Left ventricle myocardium superior (tissue), 1 donor: ENCODE measurements around the gene TNFSF4. TPM values are rescaled to one million over a fixed set of nuclear protein-coding genes. Genes with fewer than 3 reads are reported as not detected.
"Not testable (repeated sequence)": the region's sequence is repeated elsewhere in the genome, so short reads cannot be mapped to it uniquely, and the experiment has no call there.

Experiments
- ATAC-seq: fragments of 200-7000 bp; cut with Tn5 transposase; one replicate; pipeline ENCODE4 v1.9.1; 2020; ENCODE audit warnings: mild to moderate bottlenecking, moderate library complexity
- DNase-seq: peaks from one replicate; pipeline ENCODE4 v3.0.0-alpha.2; 2020
- intact Hi-C: fragments of 100-400 bp; cut with micrococcal nuclease; formaldehyde crosslinking; loops from one replicate; pipeline ENCODE4 v1.11.0; 2022
- long read RNA-seq: library from polyadenylated mRNA; unstranded; transcript quantifications from one replicate; pipeline ENCODE4 v2.0.0, GENCODE V29; 2021
- total RNA-seq: library from RNA; stranded (reverse); fragmentation: NEBNext Ultra II Directional; extraction: Animal tissue kit (Norgen Biotek cat#: 25700); gene quantifications from one replicate; pipeline ENCODE4 v1.2.1, GENCODE V29; 2021
- donor health status: DM: no; HTN: yes; CAD: no; lungs with severe emphysema.

Gene TNFSF4
- total RNA-seq, result 0.40 TPM
- long read RNA-seq, partial matches to known transcripts, result 0 of 1 reads
- long read RNA-seq, other reads (novel, unspliced or antisense), result 1 of 1 reads

DNA sequence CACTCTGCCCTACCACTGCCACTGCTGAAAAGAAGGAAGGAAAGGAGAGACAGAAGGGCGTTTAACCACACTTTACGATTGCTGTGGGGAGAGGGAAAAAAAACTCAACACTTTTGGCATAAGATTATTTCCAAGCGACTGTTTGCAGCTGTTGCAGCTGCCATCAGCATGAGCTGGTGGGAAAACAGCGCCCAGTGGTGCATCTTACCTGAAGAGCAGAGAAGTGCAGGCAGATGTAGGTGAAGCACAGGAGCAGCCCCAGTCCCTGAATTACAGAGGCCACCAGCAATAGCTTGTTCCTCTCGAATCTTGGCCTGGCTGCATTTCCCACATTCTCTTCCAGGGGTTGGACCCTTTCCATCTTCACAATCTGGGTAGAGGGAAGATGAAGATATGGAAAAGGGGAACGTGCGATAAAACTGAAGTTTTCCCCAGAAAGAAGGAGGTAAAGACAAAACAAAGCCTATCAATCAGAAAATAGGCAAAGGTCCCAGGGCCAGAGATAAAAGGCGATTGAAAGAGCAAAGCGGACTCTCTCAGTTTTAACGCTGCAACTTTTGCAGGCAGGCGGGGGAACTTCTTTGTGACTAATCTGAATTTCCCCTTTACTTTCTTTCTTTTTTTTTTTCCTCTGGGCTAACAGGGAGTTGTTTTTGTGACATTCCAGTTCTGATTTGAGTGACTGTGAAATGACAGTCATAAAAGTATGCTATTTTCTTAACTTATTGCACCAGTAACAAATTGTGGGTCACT lies at the start of gene TNFSF4:
Gene TNFSF4 (minus strand): TSS at position 516 of the 753 bp plus-strand sequence. CDS start 155 bp downstream, at position 361.
- intact Hi-C loops, result no loop called here
- DNase-seq, result no peak
- ATAC-seq, result peak; percentile 54

- DNase-seq (no peak), ATAC-seq (no peak)
- intact Hi-C loops, result loop anchor here (10.0 kb wide), 1 partner anchor 569 kb away; the partner anchor contains the start of genes CENPL and DARS2
These were observed 48.2 kb upstream of the TNFSF4 start for GRCh38 chr1:173255214-173255813.

- DNase-seq, result no peak
- intact Hi-C loops, result loop anchor here (10.0 kb wide), 1 partner anchor 572 kb away; the partner anchor contains the start of genes CENPL and DARS2
- no peak for ATAC-seq
These were observed 45.9 kb upstream of the TNFSF4 start for GRCh38 chr1:173253046-173253445.

- ATAC-seq (peak; percentile 77), DNase-seq (peak; percentile 25)
- intact Hi-C loops, result no loop called here
These were observed 42.2 kb upstream of the TNFSF4 start for GRCh38 chr1:173249349-173249748.

GRCh38 chr1:173248247-173248940 lies 41.3 kb upstream of the TNFSF4 start:
- intact Hi-C loops, result no loop called here
- DNase-seq, result no peak
- no peak for ATAC-seq

DNA sequence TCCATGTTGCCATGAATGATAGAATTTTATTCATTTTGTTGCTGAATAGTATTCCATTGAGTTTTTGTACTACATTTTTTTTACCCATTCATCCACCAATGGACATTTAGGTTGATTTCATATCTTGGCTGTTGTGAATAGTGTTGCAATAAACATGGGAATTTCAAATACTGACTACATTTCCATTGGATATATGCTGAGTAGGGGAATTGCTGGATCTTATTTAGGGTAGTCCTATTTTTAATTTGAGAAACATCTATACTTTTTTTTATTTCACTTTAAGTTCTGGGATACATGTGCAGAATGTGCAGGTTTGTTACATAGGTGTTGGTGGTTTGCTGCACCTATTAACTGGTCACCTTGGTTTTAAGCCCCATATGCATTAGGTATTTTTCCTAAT lies 38.8 kb upstream of the TNFSF4 start:
- DNase-seq (no peak), ATAC-seq (no peak)
- intact Hi-C loops, result no loop called here

DNA sequence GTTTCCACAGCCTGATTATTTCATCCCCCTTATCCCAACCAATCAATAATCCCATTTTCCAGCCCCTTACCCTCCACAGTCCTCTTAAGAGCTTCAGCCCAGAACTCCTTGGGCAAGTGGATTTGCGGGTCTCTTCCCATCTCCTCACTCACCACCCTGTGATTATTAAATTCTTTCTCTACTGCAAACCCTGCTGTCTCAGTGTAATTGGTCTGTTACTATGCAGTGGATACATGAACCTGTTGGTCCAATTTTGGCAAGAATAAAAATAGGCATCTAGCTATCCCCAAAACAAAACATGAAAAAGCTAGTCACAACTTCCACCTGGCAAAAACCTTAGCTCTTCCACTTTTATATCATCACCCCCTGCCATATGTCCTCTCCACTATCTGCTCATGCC lies 36.2 kb upstream of the TNFSF4 start:
- intact Hi-C loops, result no loop called here
- DNase-seq (no peak), ATAC-seq (no peak)

- DNase-seq (no peak), ATAC-seq (no peak)
- intact Hi-C loops, result no loop called here
These were observed 34.6 kb upstream of the TNFSF4 start for GRCh38 chr1:173241528-173242347.

GRCh38 chr1:173240609-173241008 lies 33.5 kb upstream of the TNFSF4 start:
- no peak for DNase-seq
- intact Hi-C loops, result no loop called here
- ATAC-seq, result no peak

DNA sequence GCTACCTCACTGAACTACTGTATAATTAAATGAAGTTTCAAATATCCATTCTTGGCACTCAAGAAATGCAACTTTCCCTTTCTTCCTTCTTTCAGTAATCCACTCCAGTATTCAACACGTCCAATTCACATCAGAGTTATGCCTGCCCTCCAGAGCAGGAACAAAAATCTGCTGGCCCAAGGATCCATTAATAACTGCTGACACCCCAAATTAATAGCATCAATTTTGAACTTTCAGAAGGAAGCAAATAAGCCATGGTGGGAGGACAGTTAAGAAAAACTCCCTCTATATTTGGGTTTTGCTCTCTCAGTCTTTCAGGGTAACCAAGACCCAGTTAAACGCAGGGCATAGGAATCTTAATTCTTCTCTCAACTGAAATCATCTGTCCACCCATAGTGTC lies 31.9 kb upstream of the TNFSF4 start:
- DNase-seq (no peak), ATAC-seq (no peak)
- intact Hi-C loops, result no loop called here

DNA sequence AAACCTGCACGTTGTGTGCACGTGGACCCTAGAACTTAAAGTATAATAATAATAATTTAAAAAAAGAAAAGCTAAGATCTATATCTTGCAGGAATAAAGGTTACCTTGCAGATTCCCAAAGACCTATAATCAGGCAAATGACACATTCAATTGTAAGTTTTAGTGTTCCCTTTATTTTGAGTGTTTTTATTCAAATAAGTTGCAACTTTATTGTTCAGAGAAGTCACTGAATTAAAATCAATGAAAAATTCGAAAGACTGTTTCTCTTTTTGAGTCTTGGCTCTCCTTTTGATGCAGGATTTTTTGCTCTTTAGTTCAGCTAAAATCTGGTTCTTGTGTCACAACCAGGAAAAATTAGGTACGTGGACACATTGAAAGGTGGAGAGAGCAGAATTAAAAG lies 27.8 kb upstream of the TNFSF4 start:
- DNase-seq, result no peak
- intact Hi-C loops, result no loop called here
- ATAC-seq, result no peak

- intact Hi-C loops, ATAC-seq, DNase-seq: not testable (repeated sequence)
These were observed 27.3 kb upstream of the TNFSF4 start for GRCh38 chr1:173234434-173234833.

GRCh38 chr1:173229031-173229430 lies 21.9 kb upstream of the TNFSF4 start:
- intact Hi-C loops, DNase-seq, ATAC-seq: not testable (repeated sequence)

DNA sequence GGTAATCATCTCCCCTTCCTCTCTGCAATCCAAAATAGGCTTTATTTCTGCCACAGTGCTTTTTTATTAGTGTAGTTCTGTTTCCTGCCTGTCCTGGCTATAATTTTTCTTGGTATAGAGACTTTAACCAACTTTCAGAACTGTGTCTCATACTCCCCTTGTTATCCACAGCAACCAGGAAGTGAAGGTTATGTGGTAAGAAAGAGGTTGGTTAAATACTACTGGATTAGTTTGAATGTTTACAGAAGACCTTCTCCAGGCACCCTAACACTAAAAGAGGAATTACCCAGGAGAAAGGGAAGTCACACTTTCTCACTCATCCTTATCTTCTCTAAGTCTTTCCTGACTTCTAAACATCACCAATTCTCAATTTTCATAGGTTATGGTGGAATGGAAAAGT lies 17.8 kb upstream of the TNFSF4 start:
- DNase-seq (no peak), ATAC-seq (no peak)
- intact Hi-C loops, result no loop called here

GRCh38 chr1:173224280-173224892 lies 17.3 kb upstream of the TNFSF4 start:
- DNase-seq, result no peak
- intact Hi-C loops, result no loop called here
- no peak for ATAC-seq

DNA sequence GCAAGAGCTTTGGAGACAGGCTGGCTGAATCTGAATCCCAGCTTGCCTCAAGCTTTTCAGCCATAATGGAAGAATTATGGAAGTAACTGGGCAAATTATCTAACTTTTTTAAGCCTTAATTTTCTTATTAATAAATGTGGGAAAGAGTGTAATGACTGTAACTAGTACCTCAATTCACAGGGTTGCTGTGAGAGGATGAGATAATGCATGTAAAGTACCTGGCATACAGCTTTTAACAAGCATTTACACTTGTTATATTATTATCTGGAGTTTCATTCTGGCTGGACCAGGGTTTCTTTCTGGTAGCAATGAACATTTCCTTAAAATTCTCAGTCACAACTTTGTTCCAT lies 15.9 kb upstream of the TNFSF4 start:
- intact Hi-C loops, result no loop called here
- ATAC-seq (no peak), DNase-seq (no peak)

GRCh38 chr1:173222149-173223030 lies 15.3 kb upstream of the TNFSF4 start:
- intact Hi-C loops, result no loop called here
- DNase-seq (no peak), ATAC-seq (no peak)

DNA sequence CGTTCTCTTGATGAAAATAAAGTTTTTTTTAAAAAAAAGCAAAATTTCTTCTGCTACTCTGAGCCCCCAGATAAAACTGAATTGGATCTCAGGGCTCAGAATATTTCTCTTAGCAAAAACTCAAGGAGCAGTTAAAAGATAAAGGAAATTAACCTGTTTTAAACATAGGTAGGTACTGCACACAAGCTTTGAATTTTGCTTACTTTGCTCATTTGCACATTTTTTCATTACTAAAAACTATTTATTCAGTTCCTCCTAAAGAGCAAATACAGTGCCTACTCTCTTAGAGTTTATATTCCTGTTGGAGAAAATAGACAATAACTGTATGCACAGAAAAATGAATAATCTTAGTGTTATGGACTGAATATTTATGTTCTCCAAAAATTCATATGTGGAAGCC lies 13.0 kb upstream of the TNFSF4 start:
- ATAC-seq (no peak), DNase-seq (no peak)
- intact Hi-C loops, result no loop called here
